Endothelial cell of hepatic sinusoid (primary cell): ENCODE measurements around the gene CNPY2.
"Not testable (repeated sequence)": the region's sequence is repeated elsewhere in the genome, so short reads cannot be mapped to it uniquely, and the experiment has no call there.

Experiments
- in situ Hi-C: cut with HindIII; loops from 2 replicates; pipeline ENCODE4 v1.10.0; 2017; ENCODE audit warnings: low sequenced_read_pairs

Gene CNPY2

DNA sequence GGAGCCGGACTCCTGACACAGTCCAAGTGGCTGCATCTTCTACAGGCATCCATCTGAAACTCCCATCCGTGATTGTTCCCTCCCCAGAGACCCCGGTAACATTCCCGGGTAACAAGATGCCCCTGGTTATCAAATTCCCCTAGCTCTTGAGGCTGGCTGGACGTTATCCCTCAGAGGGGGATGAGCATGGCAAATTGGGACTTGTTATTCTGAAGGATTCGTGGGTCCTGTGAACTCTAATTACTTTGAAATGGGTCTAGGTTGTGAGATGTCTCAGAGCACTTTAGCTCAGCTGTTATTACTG is 18.7 kb upstream of the CNPY2 start:
- in situ Hi-C loops = no loop called here

DNA sequence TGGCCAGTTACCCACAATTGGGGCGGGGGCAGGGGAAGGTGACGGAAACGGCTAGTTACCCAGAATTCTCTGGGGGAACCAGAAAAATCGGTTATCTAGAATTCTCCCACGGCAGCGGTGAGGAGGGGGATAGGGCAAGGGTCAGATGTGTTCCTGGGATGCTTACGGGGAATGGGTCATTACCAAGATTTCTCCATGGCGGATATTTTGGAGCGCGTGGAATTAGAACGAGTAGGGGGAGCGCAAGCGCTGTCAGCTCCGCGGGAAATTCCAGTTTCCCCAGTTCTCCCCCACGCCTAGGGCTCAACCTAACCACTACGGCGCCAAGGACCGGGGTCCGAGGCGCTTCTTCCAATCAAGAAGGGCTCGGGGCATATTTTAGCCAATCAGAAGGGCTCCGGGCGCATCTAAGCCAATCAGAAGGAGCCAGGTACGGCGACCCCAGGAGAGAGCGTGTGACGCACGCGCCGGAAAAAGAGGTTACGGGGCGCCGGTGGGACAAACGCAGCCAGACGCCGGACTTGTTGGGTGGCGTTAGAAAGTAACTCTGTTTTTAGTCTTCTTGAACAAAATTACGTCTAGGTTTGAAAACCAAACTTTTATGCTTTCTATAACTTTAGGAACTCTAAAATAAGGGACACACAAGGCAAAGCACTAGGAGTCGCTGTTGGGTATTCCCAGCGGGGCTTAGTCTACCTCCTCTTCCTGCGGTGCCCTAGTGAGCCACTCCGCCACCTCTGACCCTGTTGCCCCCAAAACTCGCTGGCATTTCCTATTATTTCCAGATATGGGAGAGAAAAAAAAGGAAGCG is 18.1 kb upstream of the CNPY2 start, which contains the start of gene PAN2:
Gene PAN2 (minus strand): TSS at position 322 of the 811 bp plus-strand sequence. CDS start 906 bp downstream, outside the sequence.
- in situ Hi-C loops = no loop called here

DNA sequence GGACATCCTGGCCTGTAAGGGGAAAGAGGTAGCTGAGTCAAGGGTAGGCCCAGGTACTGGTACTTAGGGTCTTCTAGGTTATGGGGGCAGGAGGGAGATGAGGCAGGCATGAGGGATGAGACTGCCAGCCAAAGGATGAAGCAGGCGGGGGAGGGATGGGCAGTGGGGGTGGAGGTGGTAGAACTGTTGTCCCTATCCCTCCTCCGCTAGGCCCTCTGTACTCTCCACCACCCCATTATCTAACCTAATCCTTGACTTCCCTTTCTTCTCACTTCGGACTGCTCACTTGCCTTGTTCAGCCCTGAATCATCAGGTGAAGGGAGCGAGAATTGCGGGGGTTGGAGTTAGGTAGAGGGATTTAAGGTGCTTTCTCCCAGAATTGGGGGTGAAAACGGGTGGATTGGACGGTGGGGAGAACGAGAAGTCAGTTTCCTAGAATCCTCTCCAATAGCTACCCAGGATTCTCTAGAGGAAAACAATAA is 17.4 kb upstream of the CNPY2 start:
- in situ Hi-C loops = no loop called here

DNA sequence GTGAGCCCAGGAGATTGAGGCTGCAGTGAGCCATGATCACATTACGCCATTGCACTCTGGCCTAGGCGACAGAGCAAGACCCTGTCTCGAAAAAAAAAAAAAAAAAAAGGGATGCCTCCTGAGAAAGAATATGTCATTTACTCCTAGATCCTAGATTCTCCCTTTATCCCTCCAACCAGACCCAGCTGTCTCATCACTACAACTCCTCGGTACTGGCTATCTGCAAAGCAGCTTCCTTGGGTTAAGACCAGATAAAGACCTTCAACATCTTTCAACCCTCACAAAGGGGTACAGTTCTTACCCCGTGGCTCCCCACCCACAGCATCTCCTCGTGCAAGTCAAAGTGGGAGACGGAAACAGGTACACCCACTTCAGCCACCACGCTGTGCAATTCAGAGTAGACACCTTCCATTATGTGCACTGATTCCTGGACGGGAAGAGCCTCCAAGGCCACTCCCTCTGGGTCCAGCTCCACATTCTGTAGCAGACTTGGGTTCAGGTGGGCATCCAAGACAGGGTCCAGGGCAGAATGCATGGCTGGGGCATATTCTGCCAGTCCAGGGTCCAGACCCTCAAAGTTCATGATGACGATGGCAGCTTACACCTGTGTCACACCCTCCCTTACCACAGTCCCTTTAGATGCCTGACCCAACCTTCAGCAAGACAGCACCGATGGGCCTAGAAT is 16.9 kb upstream of the CNPY2 start:
- in situ Hi-C loops = no loop called here

DNA sequence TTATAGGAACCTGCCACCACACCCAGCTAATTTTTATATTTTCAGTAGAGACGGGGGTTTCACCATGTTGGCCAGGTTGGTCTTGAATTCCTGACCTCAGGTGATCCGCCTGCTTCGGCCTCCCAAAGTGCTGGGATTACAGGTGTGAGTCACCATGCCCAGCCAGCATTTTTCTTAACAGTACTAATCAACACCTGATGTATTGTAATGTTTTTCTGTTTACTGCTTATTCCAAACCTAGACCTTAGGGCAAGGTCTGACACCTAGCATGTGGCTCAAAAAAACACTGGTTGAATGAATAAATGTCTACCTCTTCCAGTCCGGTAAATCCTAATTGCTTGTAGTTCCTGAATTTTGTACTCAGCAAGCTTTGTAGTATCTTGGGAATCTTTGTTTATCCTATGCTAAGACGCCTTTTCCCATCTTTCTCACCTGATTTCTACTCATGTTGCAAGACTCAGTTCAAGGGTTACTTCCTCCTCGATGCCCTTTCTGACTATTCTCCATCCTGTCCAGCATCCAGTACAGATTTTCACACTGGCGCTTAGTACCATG is 15.2 kb upstream of the CNPY2 start:
- in situ Hi-C loops = no loop called here

DNA sequence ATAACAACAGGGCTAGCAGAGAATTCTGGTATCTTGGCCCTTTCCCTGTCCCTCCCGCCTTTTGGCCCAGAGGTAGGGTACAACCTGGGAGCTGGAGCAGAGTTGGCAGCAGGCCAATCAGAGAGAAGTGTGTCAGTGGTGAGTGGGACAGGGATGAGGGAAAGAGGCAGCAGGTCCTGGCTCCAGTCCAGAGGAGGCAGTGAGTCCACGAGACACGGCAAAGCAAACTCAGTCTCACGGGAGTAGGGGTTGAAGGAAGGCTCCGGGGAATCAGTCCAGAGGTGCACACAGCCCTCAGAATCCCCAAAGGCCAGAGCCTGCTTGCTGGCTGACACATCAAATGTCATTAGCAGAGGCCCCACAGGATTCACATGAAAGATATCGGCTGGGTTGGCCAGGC is 10.7 kb upstream of the CNPY2 start:
- in situ Hi-C loops = no loop called here

DNA sequence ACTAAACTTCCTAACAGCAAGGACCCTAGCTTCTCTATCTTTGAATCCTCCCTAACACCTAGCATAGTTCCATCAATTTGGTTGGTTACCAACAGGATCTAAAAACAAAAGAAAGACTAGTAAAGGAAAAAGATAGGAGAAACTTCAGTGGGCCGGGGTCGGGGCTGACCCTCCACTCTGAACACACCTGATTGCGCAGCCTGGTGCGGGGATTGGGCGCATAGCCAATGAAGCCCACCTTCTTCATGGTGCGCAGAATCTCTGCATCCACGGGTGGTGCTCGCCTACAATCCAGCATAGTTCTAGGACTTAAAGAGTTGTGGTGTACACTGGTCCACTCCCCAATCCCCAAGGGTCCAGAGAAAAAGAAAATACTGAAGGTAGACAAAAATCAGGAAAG is 10.3 kb upstream of the CNPY2 start:
- in situ Hi-C loops = no loop called here

DNA sequence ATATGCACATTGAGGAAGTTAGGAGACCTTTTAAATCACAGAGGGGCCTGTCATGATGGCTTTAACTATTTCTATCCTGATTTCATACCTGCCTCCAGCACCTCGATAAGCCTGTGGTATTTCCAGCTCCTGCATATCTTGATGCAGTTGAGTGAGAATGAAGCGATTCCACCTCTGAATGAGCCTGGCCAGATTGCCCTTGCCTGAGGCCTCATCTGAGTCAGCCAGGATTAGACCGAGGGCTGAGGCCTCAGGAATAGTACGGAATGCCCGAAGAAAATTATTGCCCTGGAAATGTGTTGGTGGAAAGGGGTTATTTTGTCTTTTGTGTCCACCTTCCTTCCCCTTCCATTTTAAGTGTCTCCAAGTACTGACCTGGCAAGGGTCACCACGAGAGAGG is 8.4 kb upstream of the CNPY2 start:
- in situ Hi-C loops = no loop called here

DNA sequence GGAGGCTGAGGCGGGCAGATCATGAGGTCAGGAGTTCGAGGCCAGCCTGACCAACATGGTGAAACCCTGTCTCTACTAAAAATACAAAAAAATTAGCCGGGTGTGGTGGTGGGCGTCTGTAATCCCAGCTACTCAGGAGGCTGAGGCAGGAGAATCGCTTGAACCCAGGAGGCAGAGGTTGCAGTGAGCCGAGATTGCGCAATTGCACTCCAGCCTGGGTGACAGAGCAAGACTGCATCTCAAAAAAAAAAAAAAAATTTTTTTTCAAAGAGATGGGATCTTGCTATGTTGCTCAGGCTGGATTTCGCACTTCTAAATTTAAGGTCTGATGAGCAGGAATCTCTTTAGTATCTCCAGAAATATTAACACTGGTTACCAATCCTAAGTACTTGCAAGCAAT is 5.8 kb upstream of the CNPY2 start:
- in situ Hi-C loops = not testable (repeated sequence)

DNA sequence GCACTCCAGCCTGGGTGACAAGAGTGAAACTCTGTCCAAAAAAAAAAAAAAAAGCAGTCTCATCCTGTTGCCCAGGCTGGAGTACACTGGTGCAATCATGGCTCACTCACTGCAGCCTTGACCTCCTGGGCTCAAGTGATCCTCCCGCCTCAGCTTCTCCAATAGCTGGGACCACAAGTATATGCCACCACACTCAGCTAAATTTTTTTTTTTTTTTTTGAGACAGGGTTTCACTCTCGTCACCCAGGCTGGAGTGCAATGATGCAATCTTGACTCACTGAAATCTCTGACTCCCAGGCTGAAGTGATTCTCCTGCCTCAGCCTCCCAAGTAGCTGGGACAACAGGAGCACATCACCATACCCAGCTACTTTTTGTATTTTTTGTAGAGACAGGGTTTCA is 5.2 kb upstream of the CNPY2 start:
- in situ Hi-C loops = no loop called here

DNA sequence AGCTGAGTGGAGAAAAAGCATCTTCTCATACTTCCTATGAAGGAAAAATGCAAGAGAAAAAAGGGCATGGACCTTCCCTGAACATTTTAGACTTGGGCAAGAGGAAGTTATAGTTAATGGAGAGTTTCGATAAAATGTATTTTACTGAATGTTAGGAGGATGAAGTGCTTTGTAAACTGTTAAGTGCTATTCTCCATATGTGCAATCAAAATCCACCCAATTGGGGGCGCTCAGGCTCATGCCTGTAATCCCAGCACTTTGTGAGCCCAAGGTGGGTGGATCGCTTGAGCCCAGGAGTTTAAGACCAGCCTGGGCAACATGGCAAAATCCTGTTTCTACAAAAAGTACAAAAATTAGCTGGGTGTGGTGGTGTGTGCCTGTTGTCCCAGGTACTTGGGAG is 1.9 kb upstream of the CNPY2 start:
- in situ Hi-C loops = loop anchor here (5.0 kb wide), 2 partner anchors 45 to 90 kb away; partner anchors contain the start of genes APOF and STAT2

DNA sequence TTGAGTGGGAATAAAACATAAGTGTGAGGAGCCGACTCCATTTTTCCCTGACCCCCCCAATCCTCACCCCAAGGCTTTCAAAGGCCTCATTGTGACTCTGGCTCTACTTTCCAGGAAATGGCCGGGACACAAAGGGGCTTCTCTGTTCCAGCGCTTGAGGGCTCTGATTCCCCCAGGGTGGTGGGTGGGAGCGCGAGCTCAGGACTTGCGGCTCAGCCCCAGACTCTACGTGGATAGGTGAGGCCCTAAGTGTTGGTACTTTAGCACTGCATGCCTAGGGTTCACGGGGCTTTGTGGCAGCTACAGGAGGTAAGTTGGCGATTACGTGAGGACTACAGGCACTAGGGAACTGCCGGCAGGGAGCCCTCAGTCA is 553 bp downstream of the CNPY2 start:
- in situ Hi-C loops = loop anchor here (5.0 kb wide), 2 partner anchors 47 to 92 kb away; partner anchors contain the start of genes APOF and STAT2

DNA sequence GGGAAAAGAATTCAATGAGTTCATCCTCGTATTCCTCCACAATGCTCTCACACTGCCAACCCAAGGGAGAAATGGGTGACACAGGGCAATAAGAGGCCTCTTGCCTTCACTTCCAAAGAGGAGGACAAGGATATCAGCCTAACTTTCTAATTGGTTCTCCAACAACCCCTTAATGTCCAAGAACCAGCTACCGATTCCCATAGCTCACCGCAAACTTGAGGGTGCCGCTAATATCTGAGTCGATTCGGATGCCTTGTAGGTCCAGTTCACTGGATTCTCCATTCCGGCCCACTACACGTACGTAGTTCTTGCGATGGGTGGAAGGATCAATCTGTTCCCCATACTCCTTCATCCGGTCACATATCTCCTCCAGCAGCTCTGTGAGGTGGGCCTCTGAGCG is 4.8 kb downstream of the CNPY2 start:
- in situ Hi-C loops = no loop called here

DNA sequence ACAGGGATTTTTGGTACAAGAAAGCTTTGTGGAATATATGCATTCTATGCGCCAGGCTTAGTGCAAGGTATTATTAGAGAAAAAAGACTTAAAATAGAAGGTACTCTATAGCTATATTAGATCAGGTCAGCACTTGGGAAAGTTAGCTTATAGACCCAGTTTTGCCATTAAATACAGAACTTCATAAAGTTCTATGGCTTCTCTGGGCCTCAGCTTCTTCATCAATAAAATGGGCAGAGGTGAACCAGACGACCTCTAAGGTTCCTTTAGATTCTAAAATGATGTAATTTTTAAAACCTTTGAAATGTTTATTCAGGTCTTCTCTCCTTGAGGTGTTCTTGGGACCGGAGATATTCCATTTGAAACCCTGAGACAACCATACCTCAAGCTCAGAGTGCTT is 7.1 kb downstream of the CNPY2 start:
- in situ Hi-C loops = no loop called here

DNA sequence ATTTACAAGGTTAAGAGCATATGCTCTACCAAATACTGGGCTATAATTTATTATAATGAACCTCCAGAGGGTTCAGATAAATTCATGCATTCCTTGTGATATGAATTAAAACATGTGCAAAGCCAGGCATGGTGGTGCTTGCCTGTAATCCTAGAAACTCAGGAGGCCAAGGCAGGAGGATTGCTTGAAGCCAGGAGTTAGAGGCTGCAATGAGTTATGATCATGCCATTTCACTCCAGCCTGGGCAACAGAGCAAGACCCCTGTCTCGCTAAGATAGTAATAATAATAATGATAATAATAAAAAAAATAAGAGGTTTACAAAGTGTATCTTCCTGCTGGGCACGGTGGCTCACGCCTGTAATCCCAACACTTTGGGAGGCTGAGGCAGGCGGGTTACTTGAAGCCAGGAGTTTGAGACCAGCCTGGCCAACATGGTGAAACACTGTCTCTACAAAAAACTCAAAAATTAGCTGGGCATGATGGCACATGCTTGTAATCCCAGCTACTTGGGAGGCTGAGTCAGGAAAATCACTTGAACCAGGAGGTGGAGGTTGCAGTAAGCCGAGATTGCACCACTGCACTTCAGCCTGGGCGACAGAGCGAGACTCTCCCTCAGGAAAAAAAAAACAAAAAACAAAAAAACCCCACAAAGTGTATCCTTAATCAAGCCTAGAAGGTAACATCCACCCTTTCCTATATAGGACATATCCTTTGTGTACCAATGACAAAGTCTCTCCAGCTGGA is 8.4 kb downstream of the CNPY2 start:
- in situ Hi-C loops = no loop called here

DNA sequence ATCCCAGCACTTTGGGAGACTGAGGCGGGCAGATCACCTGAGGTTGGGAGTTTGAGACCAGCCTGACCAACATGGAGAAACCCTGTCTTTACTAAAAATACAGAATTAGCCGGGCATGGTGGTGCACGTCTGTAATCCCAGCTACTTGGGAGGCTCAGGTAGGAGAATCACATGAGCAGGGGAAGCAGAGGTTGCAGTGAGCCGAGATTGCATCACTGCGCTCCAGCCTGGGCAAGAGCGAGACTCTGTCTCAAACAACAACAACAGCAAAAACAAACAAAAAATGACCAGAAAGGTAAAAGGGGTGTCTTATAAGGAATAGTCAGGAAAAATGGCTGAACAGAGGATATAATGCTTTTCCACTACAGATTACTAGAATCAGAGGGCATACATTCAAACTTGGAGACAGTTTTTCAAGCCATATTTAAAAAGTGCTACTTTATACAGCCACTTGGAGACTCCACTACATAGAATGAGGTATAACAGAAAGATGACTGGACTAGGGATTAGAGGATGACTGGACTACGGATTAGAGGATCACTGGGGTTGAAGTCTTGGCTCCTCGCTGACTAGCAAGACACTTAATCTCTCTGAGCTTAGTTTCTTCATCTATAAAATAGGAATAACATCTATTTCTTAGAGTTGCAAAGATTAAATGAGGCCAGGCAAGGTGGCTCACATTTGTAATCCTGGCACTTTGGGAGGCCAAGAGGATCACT is 10.8 kb downstream of the CNPY2 start:
- in situ Hi-C loops = no loop called here

DNA sequence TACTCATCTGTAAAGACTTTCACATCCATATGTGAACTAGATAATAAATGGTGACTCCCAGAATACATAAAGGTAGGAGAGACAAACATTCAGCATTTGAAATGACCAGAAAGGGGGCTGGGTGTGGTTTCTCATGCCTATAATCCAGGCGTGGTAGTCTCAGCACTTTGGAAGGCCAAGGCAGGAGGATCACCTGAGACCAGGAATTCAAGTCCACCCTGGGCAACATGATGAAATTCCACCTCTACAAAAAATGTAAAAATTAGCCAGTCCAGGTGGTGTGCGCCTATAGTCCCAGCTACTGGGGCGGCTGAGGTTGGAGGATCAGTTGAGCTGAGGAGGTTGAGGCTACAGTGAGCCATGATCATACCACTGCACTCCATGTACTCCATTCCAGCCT is 11.5 kb downstream of the CNPY2 start:
- in situ Hi-C loops = no loop called here

DNA sequence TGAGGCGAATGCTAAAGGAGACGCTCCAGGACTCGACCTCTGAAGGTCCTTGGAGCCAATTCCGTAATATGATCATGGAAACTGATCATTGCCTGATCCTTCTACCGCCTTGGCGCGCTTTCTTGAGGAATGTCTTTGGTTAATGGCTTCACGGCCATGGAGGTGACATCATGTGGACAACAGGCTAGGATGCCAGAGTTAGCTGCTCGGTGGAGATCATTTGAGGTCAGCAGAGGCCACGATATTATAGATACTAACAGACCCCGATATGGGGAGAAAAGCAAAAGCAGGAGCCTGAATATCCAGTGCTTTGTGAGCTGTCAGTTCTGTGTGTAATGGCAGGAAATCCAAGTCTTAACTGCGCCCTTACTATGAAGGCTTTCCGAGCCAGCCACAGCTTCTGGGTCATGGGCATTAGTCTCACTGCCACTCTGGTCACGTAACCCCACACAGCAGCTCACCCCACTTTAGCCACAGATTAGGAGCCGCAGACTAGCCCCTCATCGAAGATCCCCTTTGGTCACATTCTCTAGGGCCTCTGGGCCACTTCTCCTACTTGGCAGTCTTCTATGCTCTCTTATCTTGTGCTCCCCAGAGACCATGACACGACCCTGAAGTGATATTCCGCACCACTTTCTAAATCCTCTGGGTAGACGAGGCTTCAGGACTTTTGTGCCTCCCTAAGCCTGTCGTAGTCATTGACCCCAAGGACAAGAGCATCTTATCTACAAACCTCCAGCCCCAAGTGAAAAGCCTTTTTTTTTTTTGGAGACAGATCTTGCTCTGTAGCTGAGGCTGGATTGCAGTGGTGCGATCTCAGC is 14.9 kb downstream of the CNPY2 start:
- in situ Hi-C loops = no loop called here

DNA sequence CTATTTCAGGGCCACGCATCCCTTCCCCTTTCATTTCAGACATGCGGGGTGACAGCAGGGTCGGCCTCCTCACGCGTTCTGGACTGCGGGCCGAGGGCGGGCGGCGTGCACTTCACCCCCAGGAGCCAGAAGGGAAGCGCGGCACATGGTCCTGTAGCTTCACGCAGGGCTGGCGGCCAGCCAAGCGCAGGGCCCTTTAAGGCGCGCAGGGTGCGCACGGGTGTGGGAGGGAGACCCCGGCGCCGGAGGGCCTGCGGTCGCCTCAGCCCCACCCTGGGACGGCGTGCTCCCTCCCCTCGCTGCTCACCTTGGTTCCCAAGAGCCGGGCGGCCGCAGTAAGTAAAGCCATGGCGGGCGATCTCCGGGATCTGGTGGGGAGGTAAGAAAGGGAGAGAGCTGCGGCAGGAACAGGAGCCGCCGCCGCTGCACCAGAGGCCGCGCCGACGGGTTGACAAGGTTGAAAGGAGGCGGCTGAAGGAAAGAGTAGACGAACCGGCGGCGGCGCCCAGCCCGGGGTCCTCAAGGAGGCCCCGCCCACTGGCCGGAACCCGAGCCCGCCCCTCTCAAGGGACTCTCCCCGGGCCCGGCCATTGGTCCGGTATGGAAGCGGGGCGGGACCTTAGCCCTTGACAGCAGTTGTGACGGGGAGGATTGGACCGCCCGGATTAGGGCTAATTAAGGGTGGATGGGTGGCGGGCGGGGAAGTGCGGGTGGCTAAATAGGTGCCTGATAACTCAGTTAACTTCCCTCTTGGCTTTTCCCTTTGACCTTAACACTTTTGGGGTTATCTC is 15.7 kb downstream of the CNPY2 start, which contains the start of gene CS:
Gene CS (minus strand): TSS at position 478 of the 791 bp plus-strand sequence. CDS start 129 bp downstream, at position 349.
- in situ Hi-C loops = no loop called here
